ENCODE results near the gene LYVE1.

DNA sequence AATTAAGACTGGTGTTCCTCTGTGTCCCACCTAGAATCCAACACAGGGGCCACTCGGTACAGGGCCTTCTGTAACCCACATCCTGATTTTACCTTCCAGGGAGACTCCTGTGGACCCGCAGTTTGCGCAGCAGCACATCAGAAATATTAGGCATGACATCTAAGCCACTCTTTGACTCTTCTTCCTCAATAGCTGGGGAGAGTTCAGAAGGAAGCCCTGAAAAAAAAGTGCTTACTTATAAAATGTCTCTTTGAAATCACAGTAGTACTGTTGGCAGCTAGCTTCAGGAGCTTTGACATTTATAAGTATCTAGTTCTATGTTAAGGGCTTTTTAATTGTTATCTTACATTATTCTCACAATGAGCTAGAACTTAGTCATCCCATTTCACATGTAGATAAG is 41.2 kb upstream of the LYVE1 start:
- TF ChIP-seq, protein P1, sequence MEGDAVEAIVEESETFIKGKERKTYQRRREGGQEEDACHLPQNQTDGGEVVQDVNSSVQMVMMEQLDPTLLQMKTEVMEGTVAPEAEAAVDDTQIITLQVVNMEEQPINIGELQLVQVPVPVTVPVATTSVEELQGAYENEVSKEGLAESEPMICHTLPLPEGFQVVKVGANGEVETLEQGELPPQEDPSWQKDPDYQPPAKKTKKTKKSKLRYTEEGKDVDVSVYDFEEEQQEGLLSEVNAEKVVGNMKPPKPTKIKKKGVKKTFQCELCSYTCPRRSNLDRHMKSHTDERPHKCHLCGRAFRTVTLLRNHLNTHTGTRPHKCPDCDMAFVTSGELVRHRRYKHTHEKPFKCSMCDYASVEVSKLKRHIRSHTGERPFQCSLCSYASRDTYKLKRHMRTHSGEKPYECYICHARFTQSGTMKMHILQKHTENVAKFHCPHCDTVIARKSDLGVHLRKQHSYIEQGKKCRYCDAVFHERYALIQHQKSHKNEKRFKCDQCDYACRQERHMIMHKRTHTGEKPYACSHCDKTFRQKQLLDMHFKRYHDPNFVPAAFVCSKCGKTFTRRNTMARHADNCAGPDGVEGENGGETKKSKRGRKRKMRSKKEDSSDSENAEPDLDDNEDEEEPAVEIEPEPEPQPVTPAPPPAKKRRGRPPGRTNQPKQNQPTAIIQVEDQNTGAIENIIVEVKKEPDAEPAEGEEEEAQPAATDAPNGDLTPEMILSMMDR (conservative IDR thresholded peaks at IDR 0.05) = no peak
- no peak for TF ChIP-seq EZH2 (IDR thresholded peaks at IDR 0.05; ENCODE audit: low read depth)
